ENCODE data around the gene MTHFSD.
"Not testable (repeated sequence)": the region's sequence is repeated elsewhere in the genome, so short reads cannot be mapped to it uniquely, and the experiment has no call there.

The MTHFSD gene, protein sequence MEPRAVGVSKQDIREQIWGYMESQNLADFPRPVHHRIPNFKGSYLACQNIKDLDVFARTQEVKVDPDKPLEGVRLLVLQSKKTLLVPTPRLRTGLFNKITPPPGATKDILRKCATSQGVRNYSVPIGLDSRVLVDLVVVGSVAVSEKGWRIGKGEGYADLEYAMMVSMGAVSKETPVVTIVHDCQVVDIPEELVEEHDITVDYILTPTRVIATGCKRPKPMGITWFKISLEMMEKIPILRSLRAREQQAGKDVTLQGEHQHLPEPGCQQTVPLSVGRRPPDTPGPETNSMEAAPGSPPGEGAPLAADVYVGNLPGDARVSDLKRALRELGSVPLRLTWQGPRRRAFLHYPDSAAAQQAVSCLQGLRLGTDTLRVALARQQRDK

GRCh38 chr16:86554917-86555703 is at the start of gene MTHFSD:
Gene MTHFSD, minus strand, starts transcription at chr16:86555235. Its CDS starts 51 bp downstream, at chr16:86555184.
- DNase-seq, result peak; percentile 17 to 97 (median 85)

GRCh38 chr16:86604436-86605193 is 49.6 kb upstream of the MTHFSD start:
- DNase-seq, result no peak

DNA sequence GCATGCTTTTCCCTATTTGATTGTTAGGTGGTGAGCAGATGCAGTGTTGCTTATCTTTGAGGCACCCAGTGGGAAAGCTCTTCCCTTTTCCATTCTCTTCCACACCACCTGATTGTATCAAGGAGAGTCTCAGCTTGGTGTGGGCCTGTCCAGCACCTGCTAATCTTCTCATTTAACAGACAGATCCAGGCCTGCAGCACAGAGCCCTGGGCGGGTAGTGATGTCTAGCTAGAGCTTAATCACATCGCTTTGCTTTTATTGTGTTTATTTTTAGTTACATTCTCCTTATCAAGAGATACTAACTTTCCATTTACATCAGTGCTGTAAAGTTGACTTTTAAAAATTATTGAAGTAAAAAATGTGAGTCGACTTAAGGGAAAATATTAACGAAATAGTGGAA is 47.5 kb upstream of the MTHFSD start:
- no peak for DNase-seq

- no peak for DNase-seq
These were observed 46.3 kb upstream of the MTHFSD start for GRCh38 chr16:86601356-86601755.

DNA sequence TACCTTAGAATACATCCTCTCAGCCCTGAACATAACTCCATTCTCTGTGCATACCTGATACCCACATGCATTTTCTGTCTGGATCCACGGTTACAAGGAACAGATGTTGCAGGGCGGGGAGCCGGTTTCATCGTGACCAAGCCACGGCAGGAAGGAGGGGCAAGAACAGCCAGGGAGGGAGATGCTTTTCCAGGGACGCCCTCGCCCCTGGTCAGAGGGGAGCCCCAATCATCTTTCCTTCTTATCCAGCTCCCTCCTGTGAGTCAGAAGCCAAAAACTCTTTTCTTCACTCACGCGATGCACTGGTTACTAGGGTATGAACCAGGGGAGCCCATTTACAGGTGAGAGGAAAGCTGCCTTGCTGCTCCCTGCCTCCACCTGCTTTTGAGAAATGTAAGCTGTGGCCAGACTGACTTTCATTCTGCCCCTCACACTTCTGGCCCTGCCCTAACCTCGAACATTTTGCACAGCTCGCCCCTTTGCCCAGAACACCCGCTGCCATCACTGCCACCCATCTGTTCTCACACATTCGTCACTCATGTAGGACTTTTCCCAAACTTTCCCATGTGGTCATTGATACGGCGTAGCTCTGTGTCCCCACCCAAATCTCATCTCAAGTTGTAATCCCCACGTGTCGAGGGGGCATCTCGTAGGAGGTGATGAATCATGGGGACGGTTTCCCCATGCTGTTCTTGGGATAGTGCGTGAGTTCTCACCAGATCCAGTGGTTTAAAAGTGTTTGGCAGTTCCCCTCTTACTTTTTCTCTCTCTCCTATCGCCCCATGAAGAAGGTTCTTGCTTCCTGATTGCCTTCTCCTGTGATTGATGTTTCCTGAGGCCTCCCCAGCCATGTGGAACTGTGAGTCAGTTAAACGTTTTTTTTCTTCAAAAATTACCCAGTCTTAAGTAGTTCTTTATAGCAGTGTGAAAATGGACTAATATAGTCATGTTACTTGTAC is 43.9 kb upstream of the MTHFSD start:
- DNase-seq, result no peak

DNA sequence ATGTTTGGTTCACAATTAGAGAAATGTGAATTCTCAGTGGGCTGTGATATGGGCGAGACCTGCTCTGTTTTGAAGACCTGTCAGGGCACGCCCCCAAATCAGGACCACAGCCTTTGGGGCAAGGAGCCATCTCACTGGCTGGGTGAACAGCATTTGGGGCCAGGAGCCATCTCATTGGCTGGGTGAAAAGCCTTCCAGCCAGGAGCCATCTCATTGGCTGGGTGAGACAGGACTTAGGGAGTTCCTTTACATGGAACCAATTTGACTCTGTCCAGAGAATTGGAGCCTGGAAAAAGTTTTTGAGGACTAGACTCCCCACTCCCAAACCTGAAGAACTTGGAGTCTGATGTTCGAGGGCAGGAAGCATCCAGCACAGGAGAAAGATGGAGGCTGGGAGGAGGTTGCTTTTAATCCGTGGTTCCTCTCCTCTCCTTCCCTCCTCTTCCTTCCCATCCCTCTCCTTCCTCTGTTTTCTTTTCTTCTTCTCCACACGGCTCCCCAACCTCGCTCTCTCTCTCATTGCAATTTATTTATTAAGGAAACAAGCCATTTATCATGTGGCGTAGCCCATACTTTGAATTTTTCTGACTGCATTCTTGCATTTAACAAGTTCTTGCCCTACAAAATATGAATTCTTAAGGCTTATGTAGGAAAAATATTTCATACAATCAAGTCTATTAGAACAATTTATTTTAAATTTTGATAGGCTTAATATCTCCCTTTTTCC is 43.0 kb upstream of the MTHFSD start:
- DNase-seq, result no peak

DNA sequence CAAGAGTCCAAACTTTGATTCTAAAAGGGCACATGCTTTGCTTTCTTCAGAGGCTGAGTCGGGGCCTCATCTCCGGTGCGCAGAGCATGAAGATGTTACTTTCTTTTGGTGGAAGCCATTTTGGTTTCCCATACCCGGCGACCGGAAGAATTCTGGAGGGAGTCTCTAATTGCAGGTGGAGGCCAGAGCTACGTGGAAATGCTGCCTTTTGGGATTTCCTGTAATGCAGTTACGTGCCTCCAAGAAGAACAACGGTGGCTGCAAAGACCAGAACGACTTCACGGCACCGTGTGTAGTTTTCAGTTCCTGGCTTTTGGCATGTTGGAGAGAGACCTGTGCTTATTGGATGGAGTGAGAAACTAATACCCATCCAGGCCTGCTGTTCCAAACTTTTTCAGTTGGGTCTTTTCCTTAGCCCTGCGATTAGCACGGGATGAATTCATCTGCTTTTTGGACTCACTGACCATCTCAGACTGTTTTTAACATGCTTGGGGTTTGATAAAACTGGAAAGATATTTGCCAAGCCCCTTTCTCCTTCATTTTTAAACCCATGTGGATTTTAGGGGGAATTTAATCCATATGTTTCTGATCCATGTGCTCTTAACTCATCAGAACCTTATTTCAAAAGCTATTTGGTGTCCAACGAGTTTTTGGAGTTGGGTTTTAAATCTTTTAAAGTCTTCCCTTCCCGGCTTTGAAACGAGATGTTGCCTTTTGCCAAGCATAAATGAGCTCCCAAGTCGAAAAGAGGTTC is 42.3 kb upstream of the MTHFSD start:
- no peak for DNase-seq

DNA sequence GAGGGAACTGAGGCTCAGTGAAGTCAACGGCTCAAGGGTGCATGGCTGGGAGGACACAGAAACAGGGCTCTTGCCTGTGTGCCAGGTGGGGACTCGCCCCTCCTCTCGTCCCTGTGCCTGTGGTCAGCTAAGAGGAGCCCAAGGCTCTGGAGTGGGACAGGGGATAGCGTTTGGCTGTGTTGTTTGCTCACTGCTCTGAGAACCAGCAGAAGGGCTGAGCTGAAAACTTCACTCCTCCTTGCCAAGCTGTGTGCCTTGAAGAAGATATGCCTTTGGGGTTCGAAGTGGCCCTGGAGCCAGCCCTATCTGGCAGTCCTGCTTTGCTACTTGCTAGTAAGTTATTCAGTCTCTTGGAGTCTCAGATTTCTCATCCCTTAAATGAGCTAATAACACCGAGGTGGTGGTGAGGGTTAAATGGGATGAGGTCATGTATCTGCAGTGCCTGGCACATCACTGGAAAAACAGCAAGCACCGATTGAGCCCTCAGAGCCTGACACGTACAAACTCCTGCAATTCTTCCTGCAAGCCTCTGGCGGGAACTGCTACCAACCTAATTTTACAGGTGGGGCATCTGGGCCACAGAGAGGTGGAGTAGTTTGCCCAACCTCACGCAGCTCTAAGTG is 41.1 kb upstream of the MTHFSD start:
- no peak for DNase-seq

DNA sequence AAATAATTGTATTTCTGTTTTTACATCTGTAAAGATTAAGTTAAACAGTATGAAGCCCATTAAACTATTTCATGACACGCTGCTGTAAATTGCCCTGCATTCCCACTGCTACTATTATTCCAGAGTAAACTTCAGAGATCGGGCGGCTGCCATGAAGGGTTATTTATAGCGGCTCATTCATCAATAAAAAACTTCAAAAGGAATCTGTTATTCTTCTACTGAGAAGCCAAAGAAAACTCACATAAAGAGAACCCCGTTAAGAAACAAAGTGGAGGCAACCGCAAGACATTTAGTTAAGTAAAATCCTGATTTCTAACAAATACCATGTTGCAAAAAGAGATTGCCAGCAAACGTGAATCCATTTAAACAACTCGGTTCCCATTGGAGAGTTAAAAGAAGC is 39.7 kb upstream of the MTHFSD start:
- DNase-seq, result no peak

DNA sequence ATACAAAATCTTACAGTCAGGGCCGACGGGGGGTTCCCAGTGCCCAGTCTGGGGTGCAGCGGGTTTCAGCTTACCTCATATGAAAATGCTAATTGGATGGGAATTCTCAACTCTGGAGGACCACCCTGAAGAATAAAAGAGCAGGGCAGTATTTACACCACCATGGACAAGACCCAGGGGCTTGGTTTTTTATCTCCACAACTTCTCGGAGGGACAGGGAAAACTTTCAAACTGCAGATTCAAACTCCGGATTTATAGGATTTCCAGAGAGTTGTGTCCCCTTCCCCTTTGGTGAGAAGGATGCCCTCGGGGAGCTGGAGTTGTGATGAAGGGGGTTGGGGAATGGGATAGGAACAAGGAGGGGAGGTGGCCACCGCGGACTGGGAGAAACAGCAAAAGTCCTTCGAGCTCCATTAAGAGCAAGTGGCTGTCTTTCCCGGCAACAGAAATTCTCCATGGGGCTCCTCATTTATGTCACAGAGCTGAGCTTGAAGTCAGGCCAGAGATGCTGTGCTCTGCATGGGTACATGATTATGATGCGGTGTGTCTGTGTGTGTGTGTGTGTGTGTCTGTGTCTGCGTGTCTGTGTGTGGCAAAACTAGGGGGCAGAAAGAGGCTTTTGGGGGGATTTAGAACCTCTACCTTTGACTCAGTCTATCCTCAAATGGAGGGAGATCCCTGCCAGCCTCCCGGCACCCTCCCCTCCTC is 39.0 kb upstream of the MTHFSD start:
- DNase-seq, result no peak

- DNase-seq, result no peak
These were observed 36.2 kb upstream of the MTHFSD start for GRCh38 chr16:86591270-86591669.

DNA sequence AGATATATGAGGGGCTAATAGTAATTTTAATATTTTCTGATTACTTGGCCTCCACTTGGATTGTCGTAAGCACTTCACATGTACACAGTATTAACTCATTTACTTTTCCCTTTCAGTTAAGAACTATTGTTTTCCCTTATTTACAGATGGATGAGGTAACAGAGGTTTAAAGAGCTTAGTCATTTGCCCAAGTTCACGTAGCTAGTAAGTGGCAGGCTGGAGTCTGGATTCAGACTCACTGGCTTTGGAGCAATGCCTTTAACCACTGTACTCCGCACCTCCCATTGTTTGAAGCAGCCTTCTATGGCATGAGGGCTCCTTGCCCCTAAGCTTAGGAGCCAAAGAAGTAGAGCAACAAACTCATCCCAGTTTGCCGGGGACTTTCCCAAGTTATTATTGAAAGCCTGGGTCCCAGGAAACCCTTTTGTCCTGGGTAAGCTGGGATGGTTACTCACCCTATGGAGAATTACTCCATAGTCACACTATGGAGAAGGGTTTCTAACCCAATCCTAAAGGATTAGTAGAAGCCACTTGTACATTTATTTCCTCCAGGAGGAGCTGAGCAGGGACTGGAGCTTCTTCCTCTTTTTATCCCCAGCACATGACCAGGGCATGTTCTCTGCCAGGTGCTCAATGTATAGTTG is 35.6 kb upstream of the MTHFSD start:
- DNase-seq, result no peak

DNA sequence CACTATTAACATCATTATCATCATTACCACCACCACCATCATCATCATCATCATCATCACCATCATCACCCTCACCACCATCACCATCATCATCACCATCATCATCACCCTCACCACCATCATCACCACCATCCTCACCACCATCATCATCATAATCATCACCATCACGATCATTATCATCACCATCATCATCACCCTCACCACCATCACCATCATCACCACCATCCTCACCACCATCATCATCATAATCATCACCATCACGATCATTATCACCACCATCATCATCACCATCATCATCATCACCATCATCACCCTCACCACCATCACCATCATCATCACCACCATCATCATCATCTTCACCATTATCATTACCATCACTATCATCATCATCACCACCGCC is 32.9 kb upstream of the MTHFSD start:
- not testable (repeated sequence) for DNase-seq

DNA sequence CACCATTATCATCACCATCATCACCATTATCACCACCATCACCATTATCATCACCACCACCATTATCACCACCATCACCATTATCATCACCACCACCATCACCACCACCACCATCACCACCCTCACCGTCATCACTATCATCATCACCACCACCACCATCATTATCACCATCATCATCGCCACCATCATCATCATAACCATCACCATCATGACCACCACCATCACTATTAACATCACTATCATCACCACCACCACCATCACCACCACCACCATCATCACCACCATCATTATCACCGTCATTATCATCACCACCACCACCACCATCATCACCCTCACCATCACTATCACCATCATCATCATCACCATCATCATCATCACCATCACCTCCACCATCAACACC is 32.5 kb upstream of the MTHFSD start:
- DNase-seq, result no peak

DNA sequence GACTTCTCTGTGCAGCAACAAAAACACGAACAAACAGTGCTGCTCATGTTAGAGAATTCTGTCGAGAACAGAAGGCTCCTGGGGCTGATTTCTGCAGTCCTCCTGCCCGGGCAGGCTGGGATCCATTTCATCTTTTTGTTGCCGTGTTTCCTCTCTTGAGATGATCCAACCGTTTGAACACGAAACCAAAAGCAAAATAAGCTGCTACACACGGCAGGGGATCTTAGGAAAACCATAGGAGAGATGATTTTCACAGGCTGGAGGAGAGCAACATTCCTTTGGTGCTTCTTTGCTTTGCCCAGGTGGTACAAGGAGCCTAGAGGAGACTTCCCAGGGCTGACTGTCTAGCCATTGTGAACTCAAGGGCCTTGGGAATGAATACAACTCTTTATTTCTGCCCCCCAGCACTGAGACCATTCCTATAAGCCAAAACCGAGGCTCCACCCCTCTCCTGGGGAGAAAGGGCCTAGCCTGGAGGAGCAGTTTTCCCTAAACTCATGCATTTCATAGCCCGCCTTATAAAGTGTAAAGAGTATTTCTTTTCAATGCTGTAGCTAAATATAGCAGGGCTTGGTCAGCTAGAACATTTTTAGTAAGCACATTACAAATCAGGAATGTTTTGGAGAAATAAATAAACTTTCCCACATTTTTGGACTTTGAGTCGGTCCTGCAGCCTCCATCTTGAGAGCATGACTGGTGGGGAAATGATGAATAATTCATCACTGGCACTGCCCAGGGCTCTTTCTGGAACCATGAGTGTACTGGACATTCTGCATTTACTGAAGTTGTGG is 31.0 kb upstream of the MTHFSD start:
- DNase-seq, result no peak

All from amygdala (tissue), 56 donors.